ENCODE results near the gene TRANK1.

DNA sequence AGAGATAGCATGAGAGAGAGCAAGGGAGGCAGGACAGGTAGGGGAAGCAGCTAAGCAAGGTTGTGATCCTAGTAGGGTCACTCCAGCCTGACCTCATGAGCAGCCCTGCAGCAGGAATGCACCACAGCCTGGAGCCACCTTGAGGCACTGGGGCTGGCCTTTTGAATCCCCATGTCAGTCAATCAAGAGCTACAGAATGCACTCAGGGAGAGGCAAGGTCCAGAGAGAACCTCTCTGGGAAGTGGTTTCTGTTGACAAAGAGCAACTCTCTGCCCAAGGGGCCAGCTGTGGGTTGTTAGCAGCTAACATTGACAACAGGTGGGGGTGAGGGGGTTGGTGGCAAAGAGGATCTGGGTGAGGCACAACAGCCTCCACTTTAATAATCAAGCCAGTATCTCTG, 54.6 kb downstream of the TRANK1 start:
- TF ChIP-seq, protein P1, sequence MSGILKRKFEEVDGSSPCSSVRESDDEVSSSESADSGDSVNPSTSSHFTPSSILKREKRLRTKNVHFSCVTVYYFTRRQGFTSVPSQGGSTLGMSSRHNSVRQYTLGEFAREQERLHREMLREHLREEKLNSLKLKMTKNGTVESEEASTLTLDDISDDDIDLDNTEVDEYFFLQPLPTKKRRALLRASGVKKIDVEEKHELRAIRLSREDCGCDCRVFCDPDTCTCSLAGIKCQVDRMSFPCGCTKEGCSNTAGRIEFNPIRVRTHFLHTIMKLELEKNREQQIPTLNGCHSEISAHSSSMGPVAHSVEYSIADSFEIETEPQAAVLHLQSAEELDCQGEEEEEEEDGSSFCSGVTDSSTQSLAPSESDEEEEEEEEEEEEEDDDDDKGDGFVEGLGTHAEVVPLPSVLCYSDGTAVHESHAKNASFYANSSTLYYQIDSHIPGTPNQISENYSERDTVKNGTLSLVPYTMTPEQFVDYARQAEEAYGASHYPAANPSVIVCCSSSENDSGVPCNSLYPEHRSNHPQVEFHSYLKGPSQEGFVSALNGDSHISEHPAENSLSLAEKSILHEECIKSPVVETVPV (CRISPR knock-in tag; IDR thresholded peaks at IDR 0.05) = no peak
- TF ChIP-seq, protein P2, sequence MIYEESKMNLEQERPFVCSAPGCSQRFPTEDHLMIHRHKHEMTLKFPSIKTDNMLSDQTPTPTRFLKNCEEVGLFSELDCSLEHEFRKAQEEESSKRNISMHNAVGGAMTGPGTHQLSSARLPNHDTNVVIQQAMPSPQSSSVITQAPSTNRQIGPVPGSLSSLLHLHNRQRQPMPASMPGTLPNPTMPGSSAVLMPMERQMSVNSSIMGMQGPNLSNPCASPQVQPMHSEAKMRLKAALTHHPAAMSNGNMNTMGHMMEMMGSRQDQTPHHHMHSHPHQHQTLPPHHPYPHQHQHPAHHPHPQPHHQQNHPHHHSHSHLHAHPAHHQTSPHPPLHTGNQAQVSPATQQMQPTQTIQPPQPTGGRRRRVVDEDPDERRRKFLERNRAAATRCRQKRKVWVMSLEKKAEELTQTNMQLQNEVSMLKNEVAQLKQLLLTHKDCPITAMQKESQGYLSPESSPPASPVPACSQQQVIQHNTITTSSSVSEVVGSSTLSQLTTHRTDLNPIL (CRISPR knock-in tag; IDR thresholded peaks at IDR 0.05; ENCODE audit: low read depth) = no peak
- TF ChIP-seq ARNTL (CRISPR knock-in tag; IDR thresholded peaks at IDR 0.05; ENCODE audit: borderline replicate concordance, low read depth) (no peak), TCF4 (CRISPR knock-in tag; IDR thresholded peaks at IDR 0.05; ENCODE audit: borderline replicate concordance) (no peak), CSDC2 (CRISPR knock-in tag; IDR thresholded peaks at IDR 0.05) (no peak), ISL1 (CRISPR knock-in tag; IDR thresholded peaks at IDR 0.05) (no peak), ZNF565 (CRISPR knock-in tag; conservative IDR thresholded peaks at IDR 0.05; ENCODE audit: low read depth) (no peak), ZFP3 (CRISPR knock-in tag; IDR thresholded peaks at IDR 0.05) (no peak), ZC3H10 (CRISPR knock-in tag; IDR thresholded peaks at IDR 0.05) (no peak), ZFP30 (CRISPR knock-in tag; IDR thresholded peaks at IDR 0.05) (no peak)
- TF ChIP-seq, protein P3, sequence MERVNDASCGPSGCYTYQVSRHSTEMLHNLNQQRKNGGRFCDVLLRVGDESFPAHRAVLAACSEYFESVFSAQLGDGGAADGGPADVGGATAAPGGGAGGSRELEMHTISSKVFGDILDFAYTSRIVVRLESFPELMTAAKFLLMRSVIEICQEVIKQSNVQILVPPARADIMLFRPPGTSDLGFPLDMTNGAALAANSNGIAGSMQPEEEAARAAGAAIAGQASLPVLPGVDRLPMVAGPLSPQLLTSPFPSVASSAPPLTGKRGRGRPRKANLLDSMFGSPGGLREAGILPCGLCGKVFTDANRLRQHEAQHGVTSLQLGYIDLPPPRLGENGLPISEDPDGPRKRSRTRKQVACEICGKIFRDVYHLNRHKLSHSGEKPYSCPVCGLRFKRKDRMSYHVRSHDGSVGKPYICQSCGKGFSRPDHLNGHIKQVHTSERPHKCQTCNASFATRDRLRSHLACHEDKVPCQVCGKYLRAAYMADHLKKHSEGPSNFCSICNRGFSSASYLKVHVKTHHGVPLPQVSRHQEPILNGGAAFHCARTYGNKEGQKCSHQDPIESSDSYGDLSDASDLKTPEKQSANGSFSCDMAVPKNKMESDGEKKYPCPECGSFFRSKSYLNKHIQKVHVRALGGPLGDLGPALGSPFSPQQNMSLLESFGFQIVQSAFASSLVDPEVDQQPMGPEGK (CRISPR knock-in tag; IDR thresholded peaks at IDR 0.05; ENCODE audit: borderline replicate concordance) = no peak

All from SK-N-SH treated with all-trans-retinoic acid at 6 μM for 48 hours (cell line).